Endothelial cell (in vitro differentiated cells): ENCODE measurements around the gene GNG13. TPM values are rescaled to one million over a fixed set of nuclear protein-coding genes. Genes with fewer than 3 reads are reported as not detected.
"Not testable (repeated sequence)": the region's sequence is repeated elsewhere in the genome, so short reads cannot be mapped to it uniquely, and the experiment has no call there.

Experiments used
- DNase-seq: peaks from one replicate; pipeline ENCODE4 v3.0.0; 2021; ENCODE audit warnings: low spot score
- H3K27ac Mint-ChIP-seq: one replicate; pipeline ENCODE4 v1.8.0; 2021; ENCODE audit warnings: mixed read lengths, inconsistent platforms; ENCODE audit not compliant: unreplicated experiment
- H3K27me3 Mint-ChIP-seq: one replicate; pipeline ENCODE4 v1.8.0; 2021; ENCODE audit warnings: mild to moderate bottlenecking, moderate library complexity, mixed read lengths, inconsistent platforms; ENCODE audit not compliant: unreplicated experiment
- H3K36me3 Mint-ChIP-seq: one replicate; pipeline ENCODE4 v1.8.0; 2021; ENCODE audit warnings: mild to moderate bottlenecking, low read depth, mixed read lengths, inconsistent platforms; ENCODE audit not compliant: unreplicated experiment
- H3K4me1 Mint-ChIP-seq: one replicate; pipeline ENCODE4 v1.8.0; 2021; ENCODE audit warnings: mild to moderate bottlenecking, mixed read lengths, inconsistent platforms; ENCODE audit not compliant: unreplicated experiment
- H3K4me3 Mint-ChIP-seq: one replicate; pipeline ENCODE4 v1.8.0; 2021; ENCODE audit warnings: mild to moderate bottlenecking, mixed read lengths, inconsistent platforms; ENCODE audit not compliant: unreplicated experiment
- H3K9me3 Mint-ChIP-seq: one replicate; pipeline ENCODE4 v1.8.0; 2021; ENCODE audit warnings: mixed read lengths, inconsistent platforms; ENCODE audit not compliant: unreplicated experiment
- CTCF ChIP-seq: fragments of 200-600 bp; sonication (generic); IDR thresholded peaks from one replicate; pipeline ENCODE4 v1.5.0; 2021; ENCODE audit warnings: antibody characterized with exemption; ENCODE audit not compliant: unreplicated experiment
- total RNA-seq: library from RNA; stranded (reverse); fragmentation: NEBNext Ultra II Directional; extraction: Animal tissue kit (Norgen Biotek cat#: 25700); gene quantifications from one replicate; pipeline ENCODE4 v1.2.1, GENCODE V29; 2021; ENCODE audit not compliant: unreplicated experiment

Gene GNG13
- total RNA-seq, 1 donor from 2014 or later = not detected

DNA sequence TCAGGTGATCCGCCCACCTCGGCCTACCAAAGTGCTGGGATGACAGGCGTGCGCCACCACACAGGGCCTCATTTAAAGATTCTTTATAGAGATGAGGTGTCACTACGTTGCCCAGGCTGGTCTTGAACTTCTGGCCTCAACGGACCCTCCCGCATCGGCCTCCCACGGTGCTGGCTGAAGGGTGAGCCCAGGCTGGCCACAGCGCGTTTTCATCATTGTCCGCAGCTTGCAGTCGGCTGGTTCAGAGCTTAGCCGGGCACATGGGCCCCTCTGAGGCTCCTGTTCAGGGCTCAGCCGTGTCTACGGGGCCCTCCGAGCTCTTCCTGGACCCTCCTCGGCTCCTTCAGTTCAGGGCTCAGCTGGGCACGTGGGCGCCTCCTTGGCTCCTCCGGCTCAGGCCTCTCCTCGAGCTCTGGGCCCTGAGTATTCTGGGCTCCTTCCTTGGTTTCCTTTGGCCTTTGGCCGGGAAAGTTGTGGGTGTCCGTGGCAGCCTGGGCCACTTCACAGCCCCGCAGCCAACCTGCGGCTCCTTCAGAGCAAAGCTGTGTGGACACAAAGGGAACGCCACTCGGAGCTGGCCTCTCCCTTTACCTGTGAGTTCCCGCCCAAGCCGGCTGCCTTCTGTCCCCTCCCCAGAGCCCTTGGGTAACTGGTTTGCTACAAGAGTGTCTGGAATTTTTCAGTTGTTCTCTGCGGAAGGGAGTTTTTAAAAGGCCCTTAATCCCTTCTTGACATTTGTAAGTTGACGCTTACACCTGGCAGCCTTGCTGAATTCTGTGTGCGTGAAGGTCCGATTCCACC, 41.2 kb downstream of the GNG13 start:
- H3K9me3 Mint-ChIP-seq = no peaks in the 10 kb centered on the region
- H3K4me3 Mint-ChIP-seq = no peak overlapping the region
- peaks cover 3% of the 10 kb centered on the region for H3K27me3 Mint-ChIP-seq
- no peaks in the 10 kb centered on the region for H3K36me3 Mint-ChIP-seq
- TF ChIP-seq CTCF = no peak
- H3K4me1 Mint-ChIP-seq = no peaks in the 10 kb centered on the region
- H3K27ac Mint-ChIP-seq = no peak overlapping the region
- no peak for DNase-seq

GRCh38 chr16:756428-756827, 44.1 kb downstream of the GNG13 start:
- Mint-ChIP-seq H3K4me3 (no peak overlapping the region), H3K4me1 (peaks cover 5% of the 10 kb centered on the region), H3K27ac (no peak overlapping the region), H3K36me3 (no peaks in the 10 kb centered on the region), H3K27me3 (peaks cover 3% of the 10 kb centered on the region), H3K9me3 (no peaks in the 10 kb centered on the region)
- no peak for DNase-seq
- TF ChIP-seq CTCF = no peak

DNA sequence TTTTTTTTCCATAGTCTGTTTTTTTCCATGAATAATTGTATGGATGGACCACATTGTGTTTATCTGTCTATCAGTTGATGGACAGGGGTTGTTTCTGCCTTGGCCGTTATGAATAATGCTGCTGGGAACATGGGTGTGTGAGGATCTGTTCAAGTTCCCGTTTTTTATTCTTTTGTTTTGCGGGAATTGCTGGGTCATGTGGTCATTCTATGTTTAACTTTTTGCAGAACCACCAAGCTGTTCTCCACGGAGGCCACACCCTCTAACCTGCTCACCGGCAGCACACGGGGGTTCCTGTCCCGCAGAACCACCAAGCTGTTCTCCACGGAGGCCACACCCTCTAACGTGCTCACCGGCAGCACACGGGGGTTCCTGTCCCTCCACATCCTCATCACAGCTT, 45.9 kb downstream of the GNG13 start:
- no peak overlapping the region for H3K27ac Mint-ChIP-seq
- peaks cover 11% of the 10 kb centered on the region for H3K4me1 Mint-ChIP-seq
- TF ChIP-seq CTCF = no peak
- H3K27me3 Mint-ChIP-seq = peaks cover 3% of the 10 kb centered on the region
- no peaks in the 10 kb centered on the region for H3K9me3 Mint-ChIP-seq
- no peaks in the 10 kb centered on the region for H3K36me3 Mint-ChIP-seq
- H3K4me3 Mint-ChIP-seq = no peak overlapping the region
- DNase-seq = no peak

GRCh38 chr16:754121-754607, 46.4 kb downstream of the GNG13 start:
- H3K36me3 Mint-ChIP-seq, H3K4me3 Mint-ChIP-seq, H3K27ac Mint-ChIP-seq, DNase-seq, H3K27me3 Mint-ChIP-seq, H3K9me3 Mint-ChIP-seq: not testable (repeated sequence)
- peaks cover 11% of the 10 kb centered on the region for H3K4me1 Mint-ChIP-seq

GRCh38 chr16:752007-752312, 48.6 kb downstream of the GNG13 start:
- no peaks in the 10 kb centered on the region for H3K9me3 Mint-ChIP-seq
- peaks cover 11% of the 10 kb centered on the region for H3K4me1 Mint-ChIP-seq
- H3K4me3 Mint-ChIP-seq = no peak overlapping the region
- H3K36me3 Mint-ChIP-seq = no peaks in the 10 kb centered on the region
- peaks cover 3% of the 10 kb centered on the region for H3K27me3 Mint-ChIP-seq
- H3K27ac Mint-ChIP-seq = peak overlapping the region; percentile 18
- TF ChIP-seq CTCF = no peak
- DNase-seq = no peak
